AG09319 (cell line): ENCODE measurements around the gene HPS1.

Experiments used
- DNase-seq: peaks from one replicate; pipeline ENCODE4 v3.0.0-alpha.2; 2010; ENCODE audit warnings: low read depth; ENCODE audit errors: extremely low read depth
- CTCF ChIP-seq: IDR thresholded peaks from 2 replicates; pipeline ENCODE4 v1.5.1; 2011; ENCODE audit warnings: low read depth, mild to moderate bottlenecking, inconsistent platforms, low read length, moderate library complexity

Gene HPS1

GRCh38 chr10:98388101-98388655 lies 58.6 kb downstream of the HPS1 start:
- DNase-seq = no peak
- no peak; the same call in 1 of the 2 replicates for TF ChIP-seq CTCF

- TF ChIP-seq CTCF = no peak
- no peak for DNase-seq
Observed at GRCh38 chr10:98384531-98385133, 62.1 kb downstream of the HPS1 start.

GRCh38 chr10:98383869-98384268 lies 62.9 kb downstream of the HPS1 start:
- DNase-seq = no peak
- TF ChIP-seq CTCF = no peak

- peak; percentile 46 for DNase-seq
Observed at GRCh38 chr10:98383134-98383667, 63.5 kb downstream of the HPS1 start.

GRCh38 chr10:98382691-98383101 lies 64.0 kb downstream of the HPS1 start:
- no peak for TF ChIP-seq CTCF
- DNase-seq = no peak

- TF ChIP-seq CTCF = no peak
- DNase-seq = no peak
Observed at GRCh38 chr10:98380493-98381339, 66.0 kb downstream of the HPS1 start.

GRCh38 chr10:98378722-98379121 lies 68.0 kb downstream of the HPS1 start:
- DNase-seq = no peak
- TF ChIP-seq CTCF = no peak
